Astrocyte (in vitro differentiated cells and primary cell): Measurements from ENCODE around the gene SNAI3. TPM values are rescaled to one million over a fixed set of nuclear protein-coding genes. Genes with fewer than 3 reads are reported as not detected.

Experiments
- DNase-seq: peaks from one replicate; pipeline ENCODE4 v3.0.0-alpha.2; 2010; ENCODE audit warnings: low read depth
- FAIRE-seq: peaks from 2 replicates; lab custom pipeline; 2011; peaks lifted over from hg19 to GRCh38; lab: Jason Lieb, UNC
- H2AFZ ChIP-seq: 2 replicates; pipeline ENCODE4 v1.6.0; 2012; ENCODE audit warnings: low read depth, low read length, inconsistent platforms
- H3K27ac ChIP-seq: 2 replicates; pipeline ENCODE4 v1.5.1; 2011; ENCODE audit warnings: low read depth, low read length, inconsistent platforms
- H3K27me3 ChIP-seq: 2 replicates; pipeline ENCODE4 v1.6.0; 2011; ENCODE audit warnings: low read length, inconsistent platforms; ENCODE audit not compliant: insufficient read depth
- H3K36me3 ChIP-seq: 2 replicates; pipeline ENCODE4 v1.5.1; 2011; ENCODE audit warnings: low read length, inconsistent platforms; ENCODE audit not compliant: insufficient read depth
- H3K4me1 ChIP-seq: 2 replicates; pipeline ENCODE4 v1.5.1; 2011; ENCODE audit warnings: low read length, inconsistent platforms; ENCODE audit not compliant: insufficient read depth
- H3K4me2 ChIP-seq: 2 replicates; pipeline ENCODE4 v1.6.0; 2012; ENCODE audit warnings: low read length, inconsistent platforms
- H3K4me3 ChIP-seq: 2 replicates; pipeline ENCODE4 v1.5.1; 2011; ENCODE audit warnings: low read depth, mild to moderate bottlenecking, low read length, inconsistent platforms; ENCODE audit not compliant: insufficient read depth
- H3K79me2 ChIP-seq: 2 replicates; pipeline ENCODE4 v1.6.0; 2012; ENCODE audit warnings: mild to moderate bottlenecking, low read length, inconsistent platforms; ENCODE audit not compliant: insufficient read depth
- H3K9ac ChIP-seq: 2 replicates; pipeline ENCODE4 v1.6.0; 2012; ENCODE audit warnings: mild to moderate bottlenecking, low read length, inconsistent platforms
- H3K9me3 ChIP-seq: 2 replicates; pipeline ENCODE4 v1.5.1; 2012; ENCODE audit warnings: low read depth, mild to moderate bottlenecking, low read length, inconsistent platforms; ENCODE audit not compliant: insufficient read depth
- H4K20me1 ChIP-seq: 2 replicates; pipeline ENCODE4 v1.6.0; 2012; ENCODE audit warnings: low read length, inconsistent platforms; ENCODE audit not compliant: insufficient read depth
- H3K27ac Mint-ChIP-seq: one replicate; pipeline ENCODE4 v1.8.0; 2021; ENCODE audit warnings: mild to moderate bottlenecking, mixed read lengths; ENCODE audit not compliant: unreplicated experiment
- H3K27me3 Mint-ChIP-seq: one replicate; pipeline ENCODE4 v1.8.0; 2021; ENCODE audit warnings: low read depth, mixed read lengths; ENCODE audit not compliant: unreplicated experiment
- H3K36me3 Mint-ChIP-seq: one replicate; pipeline ENCODE4 v1.8.0; 2021; ENCODE audit warnings: low read depth, mixed read lengths; ENCODE audit not compliant: unreplicated experiment
- H3K4me1 Mint-ChIP-seq: one replicate; pipeline ENCODE4 v1.8.0; 2021; ENCODE audit warnings: low read depth, mixed read lengths; ENCODE audit not compliant: unreplicated experiment
- H3K4me3 Mint-ChIP-seq: one replicate; pipeline ENCODE4 v1.8.0; 2021; ENCODE audit warnings: mild to moderate bottlenecking, moderate library complexity, mixed read lengths; ENCODE audit not compliant: unreplicated experiment
- H3K9me3 Mint-ChIP-seq: one replicate; pipeline ENCODE4 v1.8.0; 2021; ENCODE audit warnings: mild to moderate bottlenecking, mixed read lengths; ENCODE audit not compliant: unreplicated experiment
- CTCF ChIP-seq: IDR thresholded peaks from 2 replicates; pipeline ENCODE4 v1.5.1; 2011; ENCODE audit warnings: low read depth, mild to moderate bottlenecking, inconsistent platforms, low read length, moderate library complexity; ENCODE audit not compliant: insufficient read depth
- EZH2 ChIP-seq: IDR thresholded peaks from 2 replicates; pipeline ENCODE4 v1.6.1; 2012; ENCODE audit warnings: mild to moderate bottlenecking, low read length, inconsistent platforms; ENCODE audit not compliant: insufficient read depth
- total RNA-seq: library from RNA; stranded (reverse); gene quantifications from 2 replicates; pipeline ENCODE4 v1.2.1, GENCODE V29; 2021

Gene SNAI3
- total RNA-seq, 1 donor from 2014 or later: 0.48 TPM

- Mint-ChIP-seq H3K36me3 (peaks cover 4% of the 10 kb centered on the region), H3K27ac (no peak overlapping the region), H3K27me3 (peaks cover 37% of the 10 kb centered on the region), H3K4me1 (no peaks in the 10 kb centered on the region), H3K9me3 (no peaks in the 10 kb centered on the region), H3K4me3 (no peak overlapping the region)
- Histone ChIP-seq H3K36me3 (no peaks in the 10 kb centered on the region), H3K79me2 (no peaks in the 10 kb centered on the region), H3K27me3 (peaks cover 2% of the 10 kb centered on the region), H3K4me1 (no peaks in the 10 kb centered on the region), H2AFZ (no peak overlapping the region), H4K20me1 (peaks cover 1% of the 10 kb centered on the region), H3K9ac (no peak overlapping the region), H3K9me3 (no peaks in the 10 kb centered on the region), H3K4me2 (no peak overlapping the region), H3K27ac (no peak overlapping the region), H3K4me3 (no peak overlapping the region)
- TF ChIP-seq CTCF (no peak), EZH2 (no peak)
- FAIRE-seq (no peak), DNase-seq (no peak)
These were observed 5.7 kb upstream of the SNAI3 start for GRCh38 chr16:88691924-88692560.

- H3K4me3 Mint-ChIP-seq: no peak overlapping the region
- no peaks in the 10 kb centered on the region for H3K79me2 ChIP-seq
- H3K9me3 ChIP-seq: no peaks in the 10 kb centered on the region
- no peaks in the 10 kb centered on the region for H3K9me3 Mint-ChIP-seq
- no peaks in the 10 kb centered on the region for H3K36me3 ChIP-seq
- H3K4me2 ChIP-seq: no peak overlapping the region
- H3K27me3 ChIP-seq: peaks cover 2% of the 10 kb centered on the region
- no peaks in the 10 kb centered on the region for H3K4me1 Mint-ChIP-seq
- H3K27me3 Mint-ChIP-seq: peaks cover 37% of the 10 kb centered on the region
- H3K27ac Mint-ChIP-seq: no peak overlapping the region
- DNase-seq: no peak
- TF ChIP-seq CTCF (no peak), EZH2 (no peak)
- H2AFZ ChIP-seq: no peak overlapping the region
- FAIRE-seq: no peak
- no peak overlapping the region for H3K4me3 ChIP-seq
- peaks cover 5% of the 10 kb centered on the region for H3K4me1 ChIP-seq
- H3K9ac ChIP-seq: no peak overlapping the region
- H3K36me3 Mint-ChIP-seq: no peaks in the 10 kb centered on the region
- peaks cover 6% of the 10 kb centered on the region for H4K20me1 ChIP-seq
- no peak overlapping the region for H3K27ac ChIP-seq
These were observed 5.0 kb upstream of the SNAI3 start for GRCh38 chr16:88691129-88691813.
